MV-4-11 (cell line): ENCODE results near the gene SCARB2.

Experiments used
- DNase-seq: peaks from one replicate; lab custom pipeline; 2025; lab: John Stamatoyannopoulos, UW

Gene SCARB2

GRCh38 chr4:76226418-76226817, 12.8 kb upstream of the SCARB2 start:
- DNase-seq = no peak

- DNase-seq = no peak
Measured at GRCh38 chr4:76224171-76224570, 10.5 kb upstream of the SCARB2 start.

GRCh38 chr4:76219299-76220055, 5.9 kb upstream of the SCARB2 start:
- peak; percentile 82 for DNase-seq

GRCh38 chr4:76216975-76217814, 3.6 kb upstream of the SCARB2 start:
- DNase-seq = peak; percentile 54

GRCh38 chr4:76216524-76216923, 2.9 kb upstream of the SCARB2 start:
- peak; percentile 54 for DNase-seq

- DNase-seq = no peak
Measured at GRCh38 chr4:76215077-76215476, 1.5 kb upstream of the SCARB2 start.

GRCh38 chr4:76214177-76214675, 602 bp upstream of the SCARB2 start:
- DNase-seq = no peak

- no peak for DNase-seq
Measured at GRCh38 chr4:76212851-76213414, 691 bp downstream of the SCARB2 start.

GRCh38 chr4:76211769-76212708, 1.6 kb downstream of the SCARB2 start:
- DNase-seq = no peak

- DNase-seq = peak; percentile 61
Measured at GRCh38 chr4:76210452-76210851, 3.2 kb downstream of the SCARB2 start.

- peak; percentile 25 for DNase-seq
Measured at GRCh38 chr4:76209881-76210280, 3.7 kb downstream of the SCARB2 start.

- DNase-seq = peak; percentile 39
Measured at GRCh38 chr4:76208005-76208765, 5.4 kb downstream of the SCARB2 start.

- no peak for DNase-seq
Measured at GRCh38 chr4:76207549-76207948, 6.1 kb downstream of the SCARB2 start.

- DNase-seq = no peak
Measured at GRCh38 chr4:76206222-76206942, 7.2 kb downstream of the SCARB2 start.

GRCh38 chr4:76205476-76205875, 8.1 kb downstream of the SCARB2 start:
- no peak for DNase-seq

- no peak for DNase-seq
Measured at GRCh38 chr4:76204936-76205335, 8.7 kb downstream of the SCARB2 start.

GRCh38 chr4:76203541-76203940, 10.1 kb downstream of the SCARB2 start:
- DNase-seq = no peak

- no peak for DNase-seq
Measured at GRCh38 chr4:76201276-76201675, 12.3 kb downstream of the SCARB2 start.

GRCh38 chr4:76200771-76201231, 12.8 kb downstream of the SCARB2 start:
- DNase-seq = peak; percentile 44

GRCh38 chr4:76199664-76200211, 13.9 kb downstream of the SCARB2 start:
- peak; percentile 86 for DNase-seq
